Measurements from ENCODE around the gene UTF1.

The UTF1 gene

GRCh38 chr10:133206356-133207040 is 23.5 kb upstream of the UTF1 start:
- Histone ChIP-seq H3K4me3 (ENCODE audit: low read depth, low read length) (no peak overlapping the region), H3K9me3 (no peaks in the 10 kb centered on the region), H3K4me1 (no peaks in the 10 kb centered on the region), H3K27me3 (peaks cover 29% of the 10 kb centered on the region), H3K36me3 (no peaks in the 10 kb centered on the region)
- no peak for DNase-seq
- TF ChIP-seq CTCF (IDR thresholded peaks at IDR 0.05; ENCODE audit: low read depth, low read length), result no peak

- DNase-seq, result no peak
- Histone ChIP-seq H3K27me3 (peaks cover 23% of the 10 kb centered on the region), H3K4me3 (ENCODE audit: low read depth, low read length) (no peak overlapping the region), H3K36me3 (no peaks in the 10 kb centered on the region), H3K9me3 (no peaks in the 10 kb centered on the region), H3K4me1 (no peaks in the 10 kb centered on the region)
- TF ChIP-seq CTCF (IDR thresholded peaks at IDR 0.05; ENCODE audit: low read depth, low read length), result no peak
Observed at GRCh38 chr10:133207041-133207600, 22.9 kb upstream of the UTF1 start.

- Histone ChIP-seq H3K27me3 (peaks cover 18% of the 10 kb centered on the region), H3K9me3 (no peaks in the 10 kb centered on the region), H3K4me3 (ENCODE audit: low read depth, low read length) (no peak overlapping the region), H3K4me1 (no peaks in the 10 kb centered on the region), H3K36me3 (no peaks in the 10 kb centered on the region)
- TF ChIP-seq CTCF (IDR thresholded peaks at IDR 0.05; ENCODE audit: low read depth, low read length), result no peak
- no peak for DNase-seq
Observed at GRCh38 chr10:133207627-133208026, 22.4 kb upstream of the UTF1 start.

DNA sequence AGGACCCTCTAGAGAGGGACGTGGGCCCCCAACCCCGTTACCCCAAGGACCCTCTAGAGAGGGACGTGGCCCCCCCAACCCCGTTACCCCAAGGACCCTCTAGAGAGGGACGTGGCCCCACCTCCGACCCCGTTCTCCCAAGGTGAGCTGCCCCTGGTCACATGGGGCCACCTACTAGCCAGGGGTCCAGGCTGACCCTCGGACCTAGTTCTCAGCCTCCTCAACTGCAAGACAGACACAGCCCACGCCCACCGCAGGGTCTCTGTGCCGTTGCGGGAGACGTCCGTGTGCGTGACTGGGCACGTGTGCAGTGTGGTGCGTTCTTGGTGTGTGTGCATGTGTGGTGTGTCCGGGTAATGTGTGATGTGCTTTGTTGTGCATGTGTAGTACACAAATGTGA is 21.6 kb upstream of the UTF1 start:
- no peak for DNase-seq
- Histone ChIP-seq H3K4me1 (no peaks in the 10 kb centered on the region), H3K36me3 (no peaks in the 10 kb centered on the region), H3K4me3 (ENCODE audit: low read depth, low read length) (no peak overlapping the region), H3K9me3 (no peaks in the 10 kb centered on the region), H3K27me3 (peaks cover 15% of the 10 kb centered on the region)
- no peak for TF ChIP-seq CTCF (IDR thresholded peaks at IDR 0.05; ENCODE audit: low read depth, low read length)

DNA sequence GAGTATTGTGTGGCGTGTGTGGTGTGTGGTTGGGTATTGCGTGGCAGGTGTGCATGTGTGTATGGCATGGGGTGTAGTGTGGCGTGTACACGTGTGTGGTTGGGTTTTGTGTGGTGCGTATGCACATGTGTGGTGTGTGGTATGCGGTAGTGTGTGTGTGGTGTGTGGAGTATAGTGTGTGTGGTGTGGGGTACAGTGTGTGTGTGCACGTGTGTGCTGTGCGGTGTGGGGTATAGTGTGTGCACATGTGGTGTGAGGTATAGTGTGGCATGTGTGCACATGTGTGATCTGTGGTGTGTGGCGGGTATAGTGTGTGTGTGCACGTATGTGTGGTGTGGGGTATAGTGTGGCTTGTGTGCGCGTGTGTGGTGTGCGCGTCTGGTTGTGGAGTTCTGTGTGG is 20.9 kb upstream of the UTF1 start:
- H3K36me3 ChIP-seq, result no peaks in the 10 kb centered on the region
- H3K4me1 ChIP-seq, result no peaks in the 10 kb centered on the region
- no peaks in the 10 kb centered on the region for H3K9me3 ChIP-seq
- H3K27me3 ChIP-seq, result peaks cover 10% of the 10 kb centered on the region
- no peak overlapping the region for H3K4me3 ChIP-seq (ENCODE audit: low read depth, low read length)
- no peak for DNase-seq
- no peak for TF ChIP-seq CTCF (IDR thresholded peaks at IDR 0.05; ENCODE audit: low read depth, low read length)

- DNase-seq, result no peak
- no peaks in the 10 kb centered on the region for H3K36me3 ChIP-seq
- H3K4me1 ChIP-seq, result no peaks in the 10 kb centered on the region
- H3K27me3 ChIP-seq, result peaks cover 10% of the 10 kb centered on the region
- H3K9me3 ChIP-seq, result no peaks in the 10 kb centered on the region
- H3K4me3 ChIP-seq (ENCODE audit: low read depth, low read length), result no peak overlapping the region
- no peak for TF ChIP-seq CTCF (IDR thresholded peaks at IDR 0.05; ENCODE audit: low read depth, low read length)
Observed at GRCh38 chr10:133209641-133210040, 20.4 kb upstream of the UTF1 start.

All from BE2C (cell line).